NCI-H774 (cell line): ENCODE results near the gene CDH23.

ENCODE experiments used
- DNase-seq: peaks from one replicate; lab custom pipeline; 2025; lab: John Stamatoyannopoulos, UW

Gene CDH23

GRCh38 chr10:71774916-71775702 lies 378.4 kb downstream of the CDH23 start:
- DNase-seq, result no peak

- no peak for DNase-seq
Observed at GRCh38 chr10:71776481-71776925, 379.8 kb downstream of the CDH23 start.

DNA sequence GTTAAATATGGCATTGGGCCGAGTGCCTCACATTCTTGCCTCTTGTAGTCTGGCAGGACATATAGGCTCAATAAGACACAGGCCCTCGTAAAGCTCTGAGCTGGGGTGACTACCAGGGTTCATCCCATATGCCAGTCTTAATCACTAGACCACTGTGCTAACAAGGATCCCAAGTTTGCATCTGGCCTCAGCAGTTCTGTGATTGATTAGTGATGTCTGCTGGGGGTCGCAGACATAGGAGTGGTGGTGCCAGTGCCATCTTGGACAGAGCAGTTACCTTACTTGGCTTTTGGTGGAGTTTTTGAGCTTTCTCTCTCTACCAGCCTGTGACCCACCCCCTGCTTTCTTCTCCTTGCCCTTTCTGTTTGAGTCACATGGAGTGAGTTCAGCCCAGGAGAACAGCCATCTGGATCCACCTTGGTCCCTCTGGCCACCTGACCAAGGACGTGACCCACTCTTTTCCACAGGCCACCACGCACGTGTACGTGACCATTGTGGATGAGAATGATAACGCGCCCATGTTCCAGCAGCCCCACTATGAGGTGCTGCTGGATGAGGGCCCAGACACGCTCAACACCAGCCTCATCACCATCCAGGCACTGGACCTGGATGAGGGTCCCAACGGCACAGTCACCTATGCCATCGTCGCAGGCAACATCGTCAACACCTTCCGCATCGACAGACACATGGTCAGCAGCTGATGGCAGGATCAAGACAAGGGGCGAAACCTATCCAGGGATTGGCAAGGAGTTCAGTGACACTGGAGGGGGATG lies 380.7 kb downstream of the CDH23 start:
- no peak for DNase-seq

GRCh38 chr10:71778071-71778825 lies 381.5 kb downstream of the CDH23 start:
- no peak for DNase-seq

DNA sequence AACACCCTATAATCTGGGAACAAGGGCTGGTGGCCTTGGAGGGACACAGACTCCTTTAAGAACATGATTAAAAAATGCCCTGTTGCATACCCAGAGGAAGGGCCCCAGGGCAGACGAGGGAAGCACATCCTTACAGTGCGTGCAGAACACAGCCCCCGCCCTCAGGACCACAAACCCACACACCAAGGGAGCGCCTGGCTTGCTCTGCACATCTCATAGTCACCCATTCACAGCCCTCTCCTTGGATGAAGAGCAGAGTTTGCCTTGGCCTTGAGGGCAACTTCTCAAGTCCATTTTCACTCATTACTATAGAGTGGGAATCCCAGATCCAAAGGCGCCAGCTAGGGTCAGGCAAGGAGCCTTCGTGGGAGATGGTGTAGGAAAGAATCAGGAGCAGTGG lies 382.9 kb downstream of the CDH23 start:
- DNase-seq, result no peak

GRCh38 chr10:71780156-71780555 lies 383.4 kb downstream of the CDH23 start:
- DNase-seq, result no peak

GRCh38 chr10:71780719-71781118 lies 384.0 kb downstream of the CDH23 start:
- DNase-seq, result no peak

GRCh38 chr10:71782221-71782916 lies 385.6 kb downstream of the CDH23 start:
- no peak for DNase-seq

DNA sequence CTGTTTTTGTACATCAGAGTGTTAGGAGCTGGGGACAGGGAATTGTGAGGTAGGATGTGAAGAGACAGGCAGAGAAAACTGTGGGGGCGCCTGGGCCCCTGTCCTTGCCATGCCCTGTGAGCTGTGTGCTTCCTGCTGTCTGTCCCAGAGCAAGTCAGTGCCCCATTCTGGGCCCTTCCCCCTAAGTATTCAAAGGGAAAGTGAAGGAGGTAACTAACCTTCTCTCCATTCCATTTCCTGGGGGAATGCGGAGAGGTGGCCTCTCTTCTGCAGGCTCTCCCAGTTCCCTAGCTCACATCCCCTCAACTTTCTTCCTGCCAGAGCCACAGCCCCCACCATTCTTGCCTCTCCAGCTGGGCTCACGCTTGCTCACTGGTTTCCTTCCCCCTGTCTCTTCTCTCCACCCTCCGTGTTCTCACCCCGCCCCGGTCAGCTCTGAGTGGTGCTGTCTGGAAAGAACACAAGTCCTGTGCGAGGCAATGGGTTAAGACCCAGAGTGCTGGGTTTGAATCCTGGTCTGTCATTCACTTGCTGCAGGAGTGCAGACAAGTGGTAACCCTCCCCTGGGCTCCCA lies 386.3 kb downstream of the CDH23 start:
- DNase-seq, result no peak

DNA sequence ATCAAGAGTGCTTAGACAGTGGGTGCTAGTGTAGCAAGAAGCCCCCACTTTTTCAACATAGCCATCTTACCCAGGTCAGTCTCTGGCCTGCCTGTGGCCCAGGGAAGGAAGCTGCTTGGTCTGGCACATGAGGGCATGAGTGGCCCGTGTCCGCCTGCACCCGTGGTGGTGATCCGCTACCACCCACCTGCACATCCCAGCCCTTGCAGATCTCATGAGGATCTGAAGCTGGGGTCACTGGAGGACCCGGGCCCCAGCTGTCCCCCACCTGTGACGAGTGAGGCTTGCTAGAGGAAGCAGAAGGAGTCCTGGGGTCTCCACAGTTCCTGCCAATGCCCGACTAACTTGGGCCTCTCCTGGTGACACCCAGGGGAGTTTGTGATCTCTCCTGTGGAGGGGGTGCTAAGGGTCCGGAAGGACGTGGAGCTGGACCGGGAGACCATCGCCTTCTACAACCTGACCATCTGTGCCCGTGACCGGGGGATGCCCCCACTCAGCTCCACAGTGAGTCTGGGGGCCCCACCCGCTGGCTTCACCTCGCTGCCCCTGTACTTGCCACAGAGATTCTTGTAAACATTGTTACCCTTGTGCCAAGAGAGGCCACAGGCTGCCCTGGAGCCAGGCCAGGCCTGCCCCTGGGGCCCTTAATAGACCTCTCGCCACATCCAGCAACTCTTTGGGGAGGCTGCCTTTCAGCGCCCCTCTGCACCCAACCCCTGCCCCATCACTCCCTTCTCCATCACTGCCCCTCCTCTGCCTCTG lies 387.4 kb downstream of the CDH23 start:
- DNase-seq, result no peak

DNA sequence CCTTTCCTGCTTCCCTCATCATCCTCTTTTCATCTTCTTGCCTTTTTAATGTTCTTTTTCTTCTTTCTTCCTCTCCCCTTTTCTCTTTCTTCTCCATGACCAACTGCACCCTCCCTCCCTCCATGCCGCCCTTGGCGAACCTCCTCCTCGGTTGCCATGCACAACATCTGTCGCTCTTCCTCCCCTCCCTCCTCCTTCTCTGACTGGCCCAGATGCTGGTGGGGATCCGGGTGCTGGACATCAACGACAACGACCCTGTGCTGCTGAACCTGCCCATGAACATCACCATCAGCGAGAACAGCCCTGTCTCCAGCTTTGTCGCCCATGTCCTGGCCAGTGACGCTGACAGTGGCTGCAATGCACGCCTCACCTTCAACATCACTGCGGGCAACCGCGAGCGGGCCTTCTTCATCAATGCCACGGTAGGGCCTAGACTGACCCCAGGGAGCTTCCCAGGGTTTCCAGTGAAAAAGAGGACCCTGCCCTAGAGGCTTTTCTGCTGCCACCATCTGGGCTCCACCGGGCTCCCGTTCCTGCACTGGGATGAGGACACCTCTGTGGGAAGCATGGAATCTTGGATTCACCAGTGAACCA lies 388.1 kb downstream of the CDH23 start:
- DNase-seq, result no peak

DNA sequence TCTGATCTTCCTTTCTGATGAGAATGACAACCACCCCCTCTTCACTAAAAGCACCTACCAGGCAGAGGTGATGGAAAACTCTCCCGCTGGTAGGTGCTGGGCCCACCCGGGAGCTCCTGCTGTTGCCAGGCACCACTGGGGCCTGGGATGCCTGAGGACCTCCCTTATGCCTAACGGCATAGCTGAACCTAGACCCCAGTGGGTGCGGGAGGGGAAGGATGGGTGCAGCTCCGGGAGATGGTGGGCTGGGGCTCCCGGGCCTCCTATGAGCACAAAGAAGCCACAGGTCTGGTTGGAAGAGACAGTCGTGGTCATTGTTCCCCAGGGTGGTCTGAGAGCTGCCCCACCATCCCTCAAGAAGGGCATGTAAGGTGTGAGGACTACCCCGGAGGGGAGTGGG lies 392.2 kb downstream of the CDH23 start:
- DNase-seq, result no peak

GRCh38 chr10:71789871-71790270 lies 393.2 kb downstream of the CDH23 start:
- DNase-seq, result no peak

GRCh38 chr10:71790749-71791440 lies 394.2 kb downstream of the CDH23 start:
- DNase-seq, result no peak

DNA sequence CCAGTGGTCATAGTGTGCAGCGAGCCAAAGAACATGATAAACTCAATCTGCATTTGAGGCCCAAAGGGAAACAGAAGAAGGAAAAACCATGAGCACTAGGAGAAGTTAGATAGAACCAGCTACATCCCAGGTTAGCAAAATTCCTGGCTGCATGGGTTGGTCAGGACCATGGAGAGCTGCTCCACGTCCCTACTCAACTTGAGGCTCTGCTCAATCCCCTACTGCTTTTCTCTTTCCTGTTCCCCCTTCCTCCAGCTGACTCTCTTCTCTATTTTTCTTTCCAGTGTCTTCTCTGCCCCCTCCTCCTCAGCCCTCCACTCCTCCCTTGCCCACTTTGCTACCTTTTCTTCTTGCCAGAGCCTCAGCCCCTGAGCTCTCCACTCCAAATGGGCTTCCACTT lies 398.5 kb downstream of the CDH23 start:
- DNase-seq, result no peak

DNA sequence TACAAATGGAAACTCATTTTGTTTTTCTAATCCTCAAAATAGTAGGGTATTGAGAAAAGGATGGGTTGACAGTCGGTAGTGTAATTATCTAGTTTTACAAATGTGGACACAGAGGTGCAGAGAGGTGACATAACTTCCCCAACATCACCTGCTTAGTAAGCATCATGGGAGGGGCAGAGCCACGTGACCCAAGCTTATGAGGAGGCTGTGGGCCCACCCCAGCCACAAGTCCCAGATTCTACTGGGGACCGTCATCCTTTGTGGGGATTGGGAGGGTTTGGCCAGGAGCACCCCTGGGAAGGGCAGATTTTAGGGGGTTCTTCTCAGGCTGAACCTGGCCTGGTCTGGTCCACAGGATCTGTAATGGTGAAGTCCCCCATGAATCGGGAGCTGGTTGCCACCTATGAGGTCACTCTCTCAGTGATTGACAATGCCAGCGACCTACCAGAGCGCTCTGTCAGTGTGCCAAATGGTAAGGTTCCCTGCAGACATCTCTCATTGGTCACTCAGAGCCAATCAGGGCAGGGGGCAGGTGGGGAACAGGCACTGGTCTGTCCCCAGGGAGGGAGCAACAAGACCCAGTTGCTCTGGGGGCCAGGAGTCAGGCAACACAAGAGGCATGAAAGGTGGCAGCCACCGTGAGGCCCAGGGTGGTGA lies 400.2 kb downstream of the CDH23 start:
- no peak for DNase-seq

DNA sequence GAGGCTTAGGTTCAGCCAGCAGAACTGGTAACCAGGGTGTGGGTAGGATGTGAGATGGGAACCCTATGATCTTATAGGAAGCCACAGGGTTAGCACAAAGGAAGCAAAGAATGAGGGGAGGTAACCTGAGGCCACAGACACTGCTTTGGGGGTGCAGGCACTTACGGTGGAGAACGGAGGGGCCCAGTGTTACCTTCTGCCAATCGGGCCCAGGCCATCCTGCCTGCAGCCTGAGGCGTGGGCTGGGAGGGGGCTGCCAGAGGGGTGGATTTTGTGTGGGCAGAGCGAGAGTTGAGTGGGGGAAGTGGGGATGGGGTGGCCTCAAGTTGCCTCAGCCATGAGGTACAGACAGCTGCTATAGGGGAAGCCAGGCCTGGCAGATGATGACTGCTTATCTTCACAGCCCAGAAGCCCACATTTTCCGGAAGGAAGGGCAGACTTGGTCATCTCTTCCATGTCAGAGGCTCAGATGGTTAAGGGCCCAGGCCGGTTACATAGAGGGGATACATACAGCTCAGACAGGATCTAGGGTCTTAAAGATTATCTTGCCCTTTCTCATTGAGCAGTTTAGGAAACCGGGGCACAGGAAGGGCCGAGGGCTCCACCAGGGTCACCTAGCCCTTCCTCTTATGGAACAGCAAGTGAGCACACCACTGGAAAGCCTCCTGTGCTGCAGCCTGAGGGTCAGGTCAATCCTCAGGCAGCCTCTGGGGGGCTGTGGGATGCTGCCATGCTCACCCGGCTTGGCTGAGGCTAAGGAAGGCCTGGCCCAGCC lies 401.0 kb downstream of the CDH23 start:
- DNase-seq, result no peak

- DNase-seq, result no peak
Observed at GRCh38 chr10:71798308-71798624, 401.5 kb downstream of the CDH23 start.

GRCh38 chr10:71799112-71799511 lies 402.4 kb downstream of the CDH23 start:
- DNase-seq, result no peak
